Erythroblast (primary cell): ENCODE results near the gene HIGD1A.

Experiments
- GATA1 ChIP-seq: IDR thresholded peaks from 2 replicates; pipeline ENCODE4 v1.6.1; 2011; ENCODE audit warnings: low read depth, mild to moderate bottlenecking, control low read depth, low read length, moderate library complexity
- POLR2A ChIP-seq: IDR thresholded peaks from 2 replicates; pipeline ENCODE4 v1.6.1; 2011; ENCODE audit warnings: mild to moderate bottlenecking, low read length

- TF ChIP-seq POLR2A: no peak
- no peak for TF ChIP-seq GATA1
Measured at GRCh38 chr3:42823351-42823750, 19.1 kb upstream of the HIGD1A start.
